MCF 10A (cell line): Measurements from ENCODE around the gene SPDYE17. TPM values are rescaled to one million over a fixed set of nuclear protein-coding genes. Genes with fewer than 3 reads are reported as not detected.
"Not testable (repeated sequence)": the region's sequence is repeated elsewhere in the genome, so short reads cannot be mapped to it uniquely, and the experiment has no call there.

Source experiments
- BruUV-seq: library from RNA; stranded (reverse); fragments of 400-500 nt; replicated peaks from 2 replicates; lab custom pipeline; 2021; lab: Mats Ljungman, UMichigan
- CTCF ChIA-PET: fragments of 300-600 bp; sonication (Branson Sonifier 250); formaldehyde crosslinking; extraction: SDS; loops from one replicate; lab custom pipeline; 2021; ENCODE audit warnings: antibody characterized with exemption, inconsistent platforms; lab: Yijun Ruan, JAX
- POLR2A ChIA-PET: fragments of 300-600, 350-650 bp; sonication (Branson Sonifier 250); formaldehyde crosslinking; extraction: SDS; loops from one replicate; lab custom pipeline; 2020; ENCODE audit warnings: antibody characterized with exemption, inconsistent platforms; lab: Yijun Ruan, JAX
- DNase-seq: peaks from one replicate; pipeline ENCODE4 v3.0.0-alpha.2; 2018; ENCODE audit not compliant: unreplicated experiment
- H3K27ac Mint-ChIP-seq: one replicate; pipeline ENCODE4 v1.8.0; 2022; ENCODE audit warnings: mild to moderate bottlenecking, low read depth, mixed read lengths; ENCODE audit not compliant: unreplicated experiment
- H3K27me3 Mint-ChIP-seq: one replicate; pipeline ENCODE4 v1.8.0; 2022; ENCODE audit warnings: mixed read lengths; ENCODE audit not compliant: insufficient read depth, unreplicated experiment
- H3K36me3 Mint-ChIP-seq: one replicate; pipeline ENCODE4 v1.8.0; 2022; ENCODE audit warnings: mild to moderate bottlenecking, moderate library complexity, mixed read lengths; ENCODE audit not compliant: insufficient read depth, unreplicated experiment
- H3K4me1 Mint-ChIP-seq: one replicate; pipeline ENCODE4 v1.8.0; 2022; ENCODE audit warnings: mixed read lengths; ENCODE audit not compliant: insufficient read depth, unreplicated experiment
- H3K4me3 Mint-ChIP-seq: one replicate; pipeline ENCODE4 v1.8.0; 2022; ENCODE audit warnings: mild to moderate bottlenecking, moderate library complexity, mixed read lengths; ENCODE audit not compliant: unreplicated experiment
- H3K9me3 Mint-ChIP-seq: one replicate; pipeline ENCODE4 v1.8.0; 2022; ENCODE audit warnings: mixed read lengths; ENCODE audit not compliant: unreplicated experiment
- CTCF ChIP-seq: fragments of 200-600 bp; IDR thresholded peaks from one replicate; pipeline ENCODE4 v1.8.0; 2022; ENCODE audit warnings: antibody characterized with exemption, mild to moderate bottlenecking; ENCODE audit not compliant: unreplicated experiment
- intact Hi-C: fragments of 100-400 bp; cut with micrococcal nuclease; formaldehyde crosslinking; loops from 2 replicates; pipeline ENCODE4 v1.14.1; 2022
- total RNA-seq: library from RNA; stranded (reverse); gene quantifications from 2 replicates; pipeline ENCODE4 v1.2.3, GENCODE V29; 2022

SPDYE17 gene
- total RNA-seq, 1 experiment from 2014 or later, result not detected

- H3K4me3 Mint-ChIP-seq, H3K27ac Mint-ChIP-seq, BruUV-seq, CTCF ChIA-PET, H3K27me3 Mint-ChIP-seq, DNase-seq, H3K4me1 Mint-ChIP-seq, POLR2A ChIA-PET, intact Hi-C loops, H3K9me3 Mint-ChIP-seq: not testable (repeated sequence)
- H3K36me3 Mint-ChIP-seq, result peaks cover 19% of the 10 kb centered on the region
These were observed 29.4 kb downstream of the SPDYE17 start for GRCh38 chr7:77002678-77003233.

GRCh38 chr7:77002104-77002503 is 30.1 kb downstream of the SPDYE17 start:
- H3K27ac Mint-ChIP-seq, H3K4me3 Mint-ChIP-seq, H3K9me3 Mint-ChIP-seq, POLR2A ChIA-PET, BruUV-seq, DNase-seq, H3K27me3 Mint-ChIP-seq, intact Hi-C loops, H3K4me1 Mint-ChIP-seq, CTCF ChIA-PET: not testable (repeated sequence)
- H3K36me3 Mint-ChIP-seq, result peaks cover 19% of the 10 kb centered on the region

- POLR2A ChIA-PET, H3K27ac Mint-ChIP-seq, H3K4me3 Mint-ChIP-seq, H3K27me3 Mint-ChIP-seq, BruUV-seq, H3K4me1 Mint-ChIP-seq, H3K9me3 Mint-ChIP-seq, CTCF ChIA-PET, DNase-seq, intact Hi-C loops: not testable (repeated sequence)
- peaks cover 19% of the 10 kb centered on the region for H3K36me3 Mint-ChIP-seq
These were observed 32.6 kb downstream of the SPDYE17 start for GRCh38 chr7:76999474-77000107.

GRCh38 chr7:76998764-76999450 is 33.3 kb downstream of the SPDYE17 start:
- H3K27ac Mint-ChIP-seq, H3K27me3 Mint-ChIP-seq, intact Hi-C loops, DNase-seq, H3K4me3 Mint-ChIP-seq, CTCF ChIA-PET, H3K9me3 Mint-ChIP-seq, POLR2A ChIA-PET, BruUV-seq, H3K4me1 Mint-ChIP-seq: not testable (repeated sequence)
- peaks cover 19% of the 10 kb centered on the region for H3K36me3 Mint-ChIP-seq

GRCh38 chr7:76998285-76998589 is 33.9 kb downstream of the SPDYE17 start:
- Mint-ChIP-seq H3K9me3 (no peaks in the 10 kb centered on the region), H3K27ac (no peak overlapping the region), H3K4me3 (no peak overlapping the region), H3K4me1 (no peaks in the 10 kb centered on the region), H3K27me3 (no peaks in the 10 kb centered on the region), H3K36me3 (peaks cover 19% of the 10 kb centered on the region)
- POLR2A ChIA-PET, result no interaction called here
- DNase-seq, result no peak
- intact Hi-C loops, result no loop called here
- BruUV-seq, result no TSS peak
- CTCF ChIA-PET, result no interaction called here
- no peak for TF ChIP-seq CTCF
